ENCODE data around the gene RNU7-1. TPM values are rescaled to one million over a fixed set of nuclear protein-coding genes. Genes with fewer than 3 reads are reported as not detected.
A peak's percentile ranks its signal among the peaks of the same experiment; 100 is the strongest.

Gene RNU7-1
- total RNA-seq, 1 donor from 2014 or later = not detected

GRCh38 chr12:6948873-6949594 is 5.4 kb downstream of the RNU7-1 start:
- no peak overlapping the region for H3K4me3 ChIP-seq (ENCODE audit: low read depth, low read length)
- DNase-seq (ENCODE audit: low read depth) (no peak), FAIRE-seq (no peak)
- no peaks in the 10 kb centered on the region for H3K27me3 ChIP-seq (ENCODE audit: control insufficient read depth, insufficient read depth, low read length)
- peak; percentile 1 for TF ChIP-seq CTCF (IDR thresholded peaks at IDR 0.05; ENCODE audit: insufficient read depth, low read length, severe bottlenecking)
- H3K36me3 ChIP-seq (ENCODE audit: control insufficient read depth, insufficient read depth, low read length) = peaks cover 2% of the 10 kb centered on the region

GRCh38 chr12:6950401-6950801 is 6.8 kb downstream of the RNU7-1 start:
- FAIRE-seq = no peak
- H3K27me3 ChIP-seq (ENCODE audit: control insufficient read depth, insufficient read depth, low read length) = no peaks in the 10 kb centered on the region
- peaks cover 2% of the 10 kb centered on the region for H3K36me3 ChIP-seq (ENCODE audit: control insufficient read depth, insufficient read depth, low read length)
- no peak overlapping the region for H3K4me3 ChIP-seq (ENCODE audit: low read depth, low read length)
- TF ChIP-seq CTCF (IDR thresholded peaks at IDR 0.05; ENCODE audit: insufficient read depth, low read length, severe bottlenecking) = no peak
- DNase-seq (ENCODE audit: low read depth) = no peak

- DNase-seq (ENCODE audit: low read depth) (no peak), FAIRE-seq (no peak)
- Histone ChIP-seq H3K27me3 (ENCODE audit: control insufficient read depth, insufficient read depth, low read length) (no peaks in the 10 kb centered on the region), H3K36me3 (ENCODE audit: control insufficient read depth, insufficient read depth, low read length) (peaks cover 2% of the 10 kb centered on the region), H3K4me3 (ENCODE audit: low read depth, low read length) (no peak within 1 kb of the TSS)
- no peak for TF ChIP-seq CTCF (IDR thresholded peaks at IDR 0.05; ENCODE audit: insufficient read depth, low read length, severe bottlenecking)
These were observed 7.4 kb downstream of the RNU7-1 start, which contains the start of gene PTPN6 for GRCh38 chr12:6950811-6951540. Gene PTPN6, plus strand, starts transcription at chr12:6951356. Its CDS starts 157 bp downstream, at chr12:6951513.

- no peak for TF ChIP-seq CTCF (IDR thresholded peaks at IDR 0.05; ENCODE audit: insufficient read depth, low read length, severe bottlenecking)
- no peak for DNase-seq (ENCODE audit: low read depth)
- Histone ChIP-seq H3K4me3 (ENCODE audit: low read depth, low read length) (no peak overlapping the region), H3K27me3 (ENCODE audit: control insufficient read depth, insufficient read depth, low read length) (no peaks in the 10 kb centered on the region), H3K36me3 (ENCODE audit: control insufficient read depth, insufficient read depth, low read length) (peaks cover 4% of the 10 kb centered on the region)
- FAIRE-seq = no peak
These were observed 8.0 kb downstream of the RNU7-1 start for GRCh38 chr12:6951551-6952120.

GRCh38 chr12:6952121-6952862 is 8.7 kb downstream of the RNU7-1 start:
- no peak for DNase-seq (ENCODE audit: low read depth)
- Histone ChIP-seq H3K36me3 (ENCODE audit: control insufficient read depth, insufficient read depth, low read length) (peaks cover 6% of the 10 kb centered on the region), H3K27me3 (ENCODE audit: control insufficient read depth, insufficient read depth, low read length) (no peaks in the 10 kb centered on the region), H3K4me3 (ENCODE audit: low read depth, low read length) (no peak overlapping the region)
- peak; percentile 52 for FAIRE-seq
- no peak for TF ChIP-seq CTCF (IDR thresholded peaks at IDR 0.05; ENCODE audit: insufficient read depth, low read length, severe bottlenecking)

All from bronchial epithelial cell (primary cell).